Esophagus (tissue), 2 donors: Measurements from ENCODE around the gene AK8. TPM values are rescaled to one million over a fixed set of nuclear protein-coding genes. Genes with fewer than 3 reads are reported as not detected.
"Not testable (repeated sequence)": the region's sequence is repeated elsewhere in the genome, so short reads cannot be mapped to it uniquely, and the experiment has no call there.

ENCODE experiments used
- H3K27ac ChIP-seq, 2 donors: one replicate each; pipeline ENCODE4 v1.5.1; 2013; ENCODE audit warnings: low read depth in 2 of 2, mild to moderate bottlenecking in 2 of 2, inconsistent platforms in 1 of 2, low read length in 1 of 2, moderate library complexity in 1 of 2
- H3K27me3 ChIP-seq, 2 donors: one replicate each; pipeline ENCODE4 v1.6.1; 2013; ENCODE audit warnings: low read length in 2 of 2, control low read depth in 1 of 2, mild to moderate bottlenecking in 1 of 2; ENCODE audit not compliant: insufficient read depth in 2 of 2, control insufficient read depth in 1 of 2
- H3K36me3 ChIP-seq, 2 donors: one replicate each; pipeline ENCODE4 v1.6.1; 2013; ENCODE audit warnings: low read length in 1 of 2; ENCODE audit not compliant: control insufficient read depth in 2 of 2, insufficient read depth in 2 of 2
- H3K4me1 ChIP-seq, 2 donors: one replicate each; pipeline ENCODE4 v1.6.1; 2013; ENCODE audit warnings: low read length in 1 of 2; ENCODE audit not compliant: control insufficient read depth in 2 of 2, insufficient read depth in 2 of 2
- H3K4me3 ChIP-seq, 2 donors: one replicate each; pipeline ENCODE4 v1.5.1; 2013; ENCODE audit warnings: low read length in 2 of 2, mild to moderate bottlenecking in 2 of 2, low read depth in 1 of 2, moderate library complexity in 1 of 2
- H3K9me3 ChIP-seq, 2 donors: one replicate each; pipeline ENCODE4 v1.6.1; 2013; ENCODE audit warnings: mild to moderate bottlenecking in 2 of 2, low read depth in 1 of 2, low read length in 1 of 2, moderate library complexity in 1 of 2; ENCODE audit not compliant: control insufficient read depth in 2 of 2, insufficient read depth in 1 of 2
- WGBS, 2 donors: extraction: QIAGEN DNeasy Blood & Tissue Kit; methylation state at CpG; one replicate each; pipeline ENCODE4 v1.1.7; 2013; 5-methylcytosine and 5-hydroxymethylcytosine counted together
- polyA plus RNA-seq, 2 donors: library from polyadenylated mRNA; stranded (reverse); fragments of 200-250 nt; gene quantifications; one replicate each; pipeline ENCODE4 v1.2.3, GENCODE V29; 2013
- donor health status: healthy with polysubstance abuse.
- donor health status: Bipolar disorder and iron deficiency.

The AK8 gene
- polyA plus RNA-seq, 2 donors = 0.39 to 0.58 TPM

- Histone ChIP-seq H3K27ac (no peak overlapping the region), H3K9me3 (no peaks in the 10 kb centered on the region), H3K4me3 (no peak overlapping the region), H3K36me3 (no peaks in the 10 kb centered on the region), H3K27me3 (no peaks in the 10 kb centered on the region), H3K4me1 (no peaks in the 10 kb centered on the region)
- 68 to 74% methylated on average over 13 of the region's 13 CpGs for WGBS, 2 donors
These were observed 160.6 kb downstream of the AK8 start for GRCh38 chr9:132717326-132717945.

DNA sequence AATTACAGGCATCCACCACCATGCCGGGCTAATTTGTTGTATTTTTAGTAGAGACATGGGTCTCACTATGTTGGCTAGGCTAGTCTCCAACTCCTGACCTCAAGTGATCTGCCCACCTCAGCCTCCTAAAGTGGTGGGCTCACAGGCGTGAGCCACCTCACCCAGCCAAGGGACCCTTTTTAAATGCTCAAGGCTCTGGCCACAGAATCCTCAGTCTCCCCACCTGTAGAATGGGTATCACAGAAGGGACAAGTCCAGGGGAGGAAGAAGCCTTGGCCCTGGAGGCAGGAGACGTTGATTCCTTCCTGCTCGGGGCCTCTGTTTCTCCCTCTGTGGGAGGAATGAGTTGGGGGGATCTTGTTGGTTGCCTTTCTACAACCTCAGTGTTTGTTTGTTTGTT, 162.1 kb downstream of the AK8 start:
- no peak overlapping the region for H3K27ac ChIP-seq
- no peaks in the 10 kb centered on the region for H3K9me3 ChIP-seq
- no peaks in the 10 kb centered on the region for H3K27me3 ChIP-seq
- no peak overlapping the region for H3K4me3 ChIP-seq
- 84 to 89% methylated on average over 4 of the region's 4 CpGs for WGBS, 2 donors
- no peaks in the 10 kb centered on the region for H3K4me1 ChIP-seq
- no peaks in the 10 kb centered on the region for H3K36me3 ChIP-seq

GRCh38 chr9:132712753-132713152, 165.3 kb downstream of the AK8 start:
- no peaks in the 10 kb centered on the region for H3K27me3 ChIP-seq
- H3K27ac ChIP-seq = no peak overlapping the region
- no peaks in the 10 kb centered on the region for H3K4me1 ChIP-seq
- no peak overlapping the region for H3K4me3 ChIP-seq
- H3K9me3 ChIP-seq = no peaks in the 10 kb centered on the region
- no peaks in the 10 kb centered on the region for H3K36me3 ChIP-seq
- WGBS, 2 donors = 70% methylated on average over 5 of the region's 5 CpGs

DNA sequence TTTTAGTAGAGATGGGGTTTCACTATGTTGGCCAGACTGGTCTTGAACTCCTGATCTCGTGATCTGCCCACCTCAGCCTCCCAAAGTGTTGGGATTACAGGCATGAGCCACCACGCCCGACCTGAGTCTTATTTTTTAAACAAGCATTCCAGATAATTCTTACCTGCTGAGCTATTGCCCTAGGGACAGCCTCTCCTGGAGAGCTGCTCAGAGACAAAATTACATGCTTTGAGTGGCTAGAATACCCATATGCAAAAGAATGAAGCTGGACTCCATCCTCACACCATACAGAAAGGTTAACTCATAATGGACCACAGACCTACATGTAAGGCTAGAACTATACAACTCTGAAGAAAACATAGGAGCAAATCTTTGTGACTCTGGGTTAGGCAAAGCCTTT, 166.2 kb downstream of the AK8 start:
- Histone ChIP-seq H3K36me3 (no peaks in the 10 kb centered on the region), H3K4me1 (no peaks in the 10 kb centered on the region), H3K27me3 (no peaks in the 10 kb centered on the region), H3K4me3 (no peak overlapping the region), H3K27ac (no peak overlapping the region), H3K9me3 (no peaks in the 10 kb centered on the region)
- WGBS, 2 donors = 82 to 95% methylated on average over 3 of the region's 3 CpGs

- H3K4me1 ChIP-seq, H3K27ac ChIP-seq, H3K27me3 ChIP-seq, H3K9me3 ChIP-seq, H3K4me3 ChIP-seq, H3K36me3 ChIP-seq: not testable (repeated sequence)
- WGBS, 2 donors = 91 to 92% methylated on average over 5 of the region's 5 CpGs
These were observed 166.9 kb downstream of the AK8 start for GRCh38 chr9:132711152-132711551.

- no peaks in the 10 kb centered on the region for H3K9me3 ChIP-seq
- H3K4me1 ChIP-seq = no peaks in the 10 kb centered on the region
- no peaks in the 10 kb centered on the region for H3K36me3 ChIP-seq
- no peak overlapping the region for H3K4me3 ChIP-seq
- no peak overlapping the region for H3K27ac ChIP-seq
- WGBS, 2 donors = 79 to 80% methylated on average over 6 of the region's 6 CpGs
- no peaks in the 10 kb centered on the region for H3K27me3 ChIP-seq
These were observed 167.8 kb downstream of the AK8 start for GRCh38 chr9:132710333-132710732.

GRCh38 chr9:132708769-132709430, 169.2 kb downstream of the AK8 start:
- H3K4me1 ChIP-seq = no peaks in the 10 kb centered on the region
- no peak overlapping the region for H3K4me3 ChIP-seq
- H3K27me3 ChIP-seq = no peaks in the 10 kb centered on the region
- no peak overlapping the region for H3K27ac ChIP-seq
- no peaks in the 10 kb centered on the region for H3K9me3 ChIP-seq
- 86 to 88% methylated on average over 23 of the region's 23 CpGs for WGBS, 2 donors
- no peaks in the 10 kb centered on the region for H3K36me3 ChIP-seq

DNA sequence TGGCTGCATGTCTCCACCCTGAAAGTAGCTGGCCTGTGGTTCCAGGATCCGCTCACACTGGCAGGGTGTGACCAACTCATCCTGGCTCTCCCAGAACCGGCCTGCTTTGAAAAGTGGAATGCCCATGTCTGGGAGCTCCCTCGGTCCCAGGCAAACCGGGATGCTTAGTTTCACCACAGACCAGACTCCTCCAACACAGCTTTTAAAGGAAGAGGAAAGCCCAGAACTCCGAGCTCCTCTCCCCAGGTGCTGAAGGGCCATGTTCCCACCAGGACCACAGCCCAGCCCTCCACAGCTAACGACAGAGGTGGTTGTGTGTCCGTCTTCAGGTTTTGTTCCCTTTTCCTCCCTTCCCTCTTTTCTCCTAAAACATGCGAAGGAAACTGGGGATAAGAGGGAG, 169.8 kb downstream of the AK8 start:
- H3K9me3 ChIP-seq = no peaks in the 10 kb centered on the region
- no peak overlapping the region for H3K27ac ChIP-seq
- no peak overlapping the region for H3K4me3 ChIP-seq
- no peaks in the 10 kb centered on the region for H3K36me3 ChIP-seq
- H3K27me3 ChIP-seq = no peaks in the 10 kb centered on the region
- no peaks in the 10 kb centered on the region for H3K4me1 ChIP-seq
- 80 to 82% methylated on average over 8 of the region's 8 CpGs for WGBS, 2 donors

- H3K4me1 ChIP-seq = no peaks in the 10 kb centered on the region
- H3K36me3 ChIP-seq = no peaks in the 10 kb centered on the region
- WGBS, 2 donors = 33 to 40% methylated on average over 2 of the region's 2 CpGs
- no peak overlapping the region for H3K4me3 ChIP-seq
- H3K27ac ChIP-seq = no peak overlapping the region
- no peaks in the 10 kb centered on the region for H3K9me3 ChIP-seq
- H3K27me3 ChIP-seq = no peaks in the 10 kb centered on the region
These were observed 174.7 kb downstream of the AK8 start for GRCh38 chr9:132703336-132703735.

- Histone ChIP-seq H3K27ac (no peak overlapping the region), H3K4me3 (no peak overlapping the region), H3K36me3 (no peaks in the 10 kb centered on the region), H3K27me3 (no peaks in the 10 kb centered on the region), H3K9me3 (no peaks in the 10 kb centered on the region), H3K4me1 (no peaks in the 10 kb centered on the region)
- 0 to 17% methylated on average over 1 of the region's 1 CpG for WGBS, 2 donors
These were observed 175.8 kb downstream of the AK8 start for GRCh38 chr9:132702254-132702653.
